OCI-LY7 (cell line): ENCODE data around the gene GLIPR1L2.

Source experiments
- CTCF ChIP-seq: fragments of 200-600 bp; sonication (generic); conservative IDR thresholded peaks from 2 replicates; pipeline ENCODE4 v1.5.1; 2014; ENCODE audit warnings: mild to moderate bottlenecking, antibody characterized with exemption, low read length, moderate library complexity, mixed read lengths
- EZH2phosphoT487 ChIP-seq: fragments of 200-600 bp; sonication (generic); IDR thresholded peaks from 2 replicates; pipeline ENCODE4 v1.6.1; 2018; ENCODE audit warnings: low read depth, borderline replicate concordance, mild to moderate bottlenecking, mixed run types, antibody characterized with exemption, low read length, moderate library complexity, mixed read lengths

GRCh38 chr12:75366629-75367028 lies 24.3 kb upstream of the GLIPR1L2 start:
- TF ChIP-seq CTCF = no peak
- TF ChIP-seq EZH2phosphoT487 = no peak
